Stimulated activated CD8-positive, alpha-beta memory T cell treated with anti-CD3 and anti-CD28 coated beads, Interleukin-12 subunit alpha, Interleukin-12 subunit beta, amount 100 ng/mL, for 24 hours (primary cell): ENCODE results near the gene TMEM72.

Source experiments
- DNase-seq: peaks from one replicate; pipeline ENCODE4 v3.0.0-alpha.2; 2020; ENCODE audit errors: extremely low read depth

Gene TMEM72

DNA sequence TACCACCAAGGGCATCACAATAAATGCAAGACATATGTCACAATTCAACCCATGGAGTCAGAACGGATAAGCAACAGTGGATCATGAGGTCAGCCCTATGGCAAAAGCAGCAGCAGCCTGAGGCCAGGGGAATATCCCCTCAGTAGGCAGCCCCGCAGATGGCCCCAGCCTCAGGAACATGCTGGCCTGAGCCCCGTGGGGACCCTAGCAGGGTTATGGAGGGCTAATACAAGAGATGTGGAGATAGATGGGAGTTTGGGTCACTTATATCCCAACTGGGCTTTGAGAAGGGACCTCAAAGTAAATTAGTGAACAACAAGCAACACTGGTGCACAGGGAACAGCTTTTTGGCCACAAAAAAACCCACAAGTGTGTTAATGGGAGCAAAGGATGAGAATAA is 9.1 kb downstream of the TMEM72 start:
- DNase-seq, result no peak

DNA sequence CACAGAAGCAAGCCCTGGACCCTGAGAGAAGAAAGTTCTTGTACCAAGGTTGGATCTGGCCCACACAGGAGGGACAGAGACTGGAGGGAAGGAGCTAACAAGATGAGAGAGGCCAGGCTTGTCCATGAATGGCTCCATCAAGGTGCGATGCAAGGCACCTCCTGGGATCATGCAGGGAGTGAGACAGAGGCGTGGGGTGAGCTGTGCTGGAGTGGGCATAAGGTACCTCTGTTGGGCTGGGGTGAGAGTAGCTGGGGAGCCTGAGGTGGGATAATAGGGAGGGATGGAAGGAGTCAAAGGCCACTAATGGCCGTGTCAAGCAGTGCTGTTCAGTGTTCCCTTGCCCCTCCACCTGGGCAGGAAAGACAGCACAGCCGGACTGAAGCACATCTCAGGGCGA is 9.9 kb downstream of the TMEM72 start:
- no peak for DNase-seq

DNA sequence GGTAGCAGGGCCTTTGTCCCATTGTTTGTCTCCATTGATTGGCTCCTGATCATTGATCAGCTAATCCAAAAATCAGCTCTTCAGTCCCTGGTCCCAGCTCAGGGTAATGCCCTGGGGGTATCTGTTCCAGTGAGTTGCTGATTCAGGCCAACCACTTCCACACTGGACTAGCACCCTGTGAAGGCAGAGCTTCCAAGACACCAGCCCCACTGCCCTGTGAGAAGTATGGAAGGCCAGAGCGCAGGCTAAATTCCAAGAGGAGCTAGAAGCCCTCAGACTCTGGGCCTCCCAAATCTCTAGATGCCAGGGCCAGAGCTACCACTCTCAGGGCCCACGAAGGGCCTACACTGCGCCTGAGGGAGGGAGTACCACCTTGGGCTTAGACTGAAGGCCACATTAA is 10.4 kb downstream of the TMEM72 start:
- no peak for DNase-seq

- no peak for DNase-seq
Observed at GRCh38 chr10:44922021-44922420, 10.9 kb downstream of the TMEM72 start.

DNA sequence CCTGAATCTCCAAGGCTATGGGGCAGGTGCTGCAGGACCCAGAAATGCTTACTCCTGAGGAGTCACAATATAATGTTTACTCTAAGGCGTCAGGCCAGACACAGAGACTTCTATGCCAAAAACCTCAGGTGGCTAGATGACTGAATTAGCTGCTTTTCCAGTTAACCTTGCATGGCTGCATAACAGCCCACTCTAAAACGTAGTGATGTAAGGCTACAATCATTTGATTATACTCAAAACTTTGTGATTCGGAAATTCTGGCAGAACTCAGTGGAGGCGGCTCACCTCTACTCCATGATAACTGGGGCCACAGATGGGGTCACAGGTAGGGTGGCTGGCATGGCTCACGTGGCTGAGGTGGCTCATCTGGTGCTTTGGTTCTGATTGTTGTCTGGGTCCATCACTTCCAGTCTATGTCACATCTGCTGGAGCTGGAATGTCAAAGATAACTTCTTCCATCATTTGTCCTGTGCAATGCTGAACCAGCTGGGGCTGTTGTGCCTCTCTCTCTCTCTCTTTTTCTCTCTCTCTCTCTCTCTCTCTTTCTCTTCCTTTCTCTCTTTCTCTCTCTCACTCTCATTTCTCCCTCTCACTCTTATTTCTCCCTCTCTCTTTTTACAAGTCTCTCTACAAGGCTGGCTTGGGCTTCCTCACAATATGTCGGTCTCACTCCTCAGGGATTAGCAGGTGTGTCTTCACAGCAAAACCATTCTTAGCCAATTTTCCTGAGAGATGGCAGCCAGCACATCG is 11.8 kb downstream of the TMEM72 start:
- no peak for DNase-seq

DNA sequence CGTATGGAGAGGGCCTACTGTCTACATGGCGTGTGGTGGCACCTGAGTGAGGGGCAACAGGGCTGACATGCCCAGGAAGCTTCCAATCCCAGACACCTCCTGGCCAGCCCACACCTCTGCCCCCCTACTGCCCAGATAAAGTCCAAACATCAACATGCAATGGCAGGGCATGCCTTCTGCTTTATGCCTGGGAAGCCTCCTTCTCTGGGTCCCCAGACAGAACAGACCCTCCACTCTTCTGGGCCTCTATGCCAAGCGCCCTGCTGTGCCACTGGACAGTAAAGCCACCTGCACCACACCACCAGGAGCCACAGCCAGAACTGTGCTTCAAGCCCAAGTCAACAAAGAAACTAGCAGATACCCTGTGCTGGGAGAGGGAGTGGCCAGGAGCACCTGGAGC is 12.5 kb downstream of the TMEM72 start:
- no peak for DNase-seq

GRCh38 chr10:44924261-44925040 is 13.3 kb downstream of the TMEM72 start:
- no peak for DNase-seq

DNA sequence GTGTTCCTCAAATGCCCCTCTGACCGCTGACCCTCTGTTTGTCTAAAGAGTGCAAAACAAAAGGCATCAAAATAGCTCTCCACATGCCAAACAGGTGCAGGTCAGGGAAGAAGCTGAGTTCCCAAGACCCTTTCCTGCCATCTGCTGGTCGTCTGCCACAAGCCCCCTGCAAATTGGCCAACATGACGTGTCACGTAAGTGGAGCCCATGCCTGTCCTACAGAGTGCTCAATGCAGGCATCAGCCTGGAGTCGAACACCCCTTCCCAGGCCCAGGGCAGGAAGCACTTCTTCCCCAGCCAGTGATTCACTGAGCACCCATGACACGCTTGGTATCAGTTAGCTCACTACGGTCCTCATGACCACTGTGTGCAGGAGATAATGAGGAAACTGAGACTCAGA is 14.1 kb downstream of the TMEM72 start:
- no peak for DNase-seq

DNA sequence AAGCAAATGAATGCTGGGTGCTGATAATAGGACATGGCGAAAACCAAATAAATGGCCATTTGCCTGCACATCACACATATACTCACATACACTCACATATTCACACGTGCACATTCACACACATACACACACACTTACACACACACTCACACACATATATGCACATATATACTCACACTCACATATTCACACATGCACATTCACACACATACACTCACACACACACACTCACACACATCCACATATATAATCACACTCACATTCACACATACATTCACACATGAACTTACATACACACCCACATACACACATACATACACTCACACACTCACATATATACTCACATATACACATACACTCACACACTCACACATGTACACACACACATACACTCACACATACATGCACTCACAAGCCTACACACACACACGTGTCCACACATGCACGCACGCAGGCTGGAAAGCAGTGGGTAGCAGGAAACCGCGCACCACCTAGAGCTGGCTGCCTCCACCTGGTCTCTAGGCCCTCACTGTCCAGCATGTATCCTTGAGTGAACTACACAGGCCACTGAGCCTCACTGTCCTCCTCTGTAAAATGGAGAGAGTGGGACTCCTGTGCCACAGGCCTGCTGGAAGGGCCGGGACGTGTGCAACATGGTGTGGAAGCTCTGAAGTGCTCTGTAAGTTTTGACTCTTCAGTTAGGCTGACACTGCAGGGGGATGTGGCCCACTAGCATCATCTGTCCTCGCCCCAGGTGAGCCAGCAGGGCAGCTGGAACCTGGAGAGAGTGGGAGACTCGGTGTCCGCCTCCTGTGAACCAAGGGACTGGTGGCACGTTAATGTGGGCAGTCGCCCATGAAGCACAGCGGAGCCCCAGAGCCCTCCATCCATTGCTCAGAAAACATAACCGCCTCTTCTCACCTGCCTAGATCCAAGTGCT is 14.9 kb downstream of the TMEM72 start:
- no peak for DNase-seq

DNA sequence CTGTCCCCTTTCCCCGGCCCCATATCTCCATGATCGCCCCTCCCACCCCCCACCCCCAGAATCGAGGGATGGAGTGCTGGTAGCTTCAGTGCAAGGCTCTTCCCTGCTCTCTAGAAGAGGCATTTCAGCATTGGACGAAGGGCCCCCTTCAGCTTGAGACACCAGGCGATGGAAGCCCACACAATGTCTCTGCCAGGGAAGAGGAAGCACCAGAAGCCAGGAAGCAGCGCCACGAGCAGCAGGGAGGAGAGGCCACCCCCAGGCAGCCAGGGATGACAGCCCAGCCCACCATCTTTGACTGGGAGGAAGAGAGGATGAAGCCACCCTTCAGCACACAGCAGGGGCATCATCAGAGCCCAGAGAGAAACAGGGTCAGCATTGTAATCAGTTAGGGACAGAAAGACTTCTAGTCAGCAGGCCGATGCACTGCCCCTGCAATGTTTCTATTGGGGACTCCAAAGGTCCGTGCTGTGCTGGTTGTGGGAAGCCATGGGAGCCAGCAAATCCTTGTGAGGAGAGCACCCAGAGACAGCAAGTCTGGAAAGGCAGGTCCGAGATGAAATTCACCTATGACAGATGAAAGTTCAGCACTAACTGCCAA is 15.7 kb downstream of the TMEM72 start:
- no peak for DNase-seq

DNA sequence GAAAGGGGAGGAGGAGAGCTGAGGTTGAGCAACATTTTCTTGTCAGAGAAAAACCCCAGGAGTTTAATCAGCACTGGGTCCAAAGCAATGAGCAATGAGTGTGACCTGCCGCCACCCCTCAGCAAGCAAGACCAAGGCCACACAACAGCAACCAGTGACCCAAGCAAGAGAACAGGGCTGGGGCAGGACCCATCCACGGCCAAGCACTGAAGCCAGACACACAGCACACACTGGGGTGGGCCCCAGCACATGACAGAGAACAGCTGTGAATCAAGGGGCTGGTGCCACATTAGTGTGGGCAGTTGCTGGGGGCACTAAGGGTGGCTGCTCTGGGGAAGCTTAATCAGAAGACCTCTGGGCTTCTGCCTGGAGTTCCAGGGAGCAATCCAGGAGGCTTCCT is 16.2 kb downstream of the TMEM72 start:
- DNase-seq, result no peak

DNA sequence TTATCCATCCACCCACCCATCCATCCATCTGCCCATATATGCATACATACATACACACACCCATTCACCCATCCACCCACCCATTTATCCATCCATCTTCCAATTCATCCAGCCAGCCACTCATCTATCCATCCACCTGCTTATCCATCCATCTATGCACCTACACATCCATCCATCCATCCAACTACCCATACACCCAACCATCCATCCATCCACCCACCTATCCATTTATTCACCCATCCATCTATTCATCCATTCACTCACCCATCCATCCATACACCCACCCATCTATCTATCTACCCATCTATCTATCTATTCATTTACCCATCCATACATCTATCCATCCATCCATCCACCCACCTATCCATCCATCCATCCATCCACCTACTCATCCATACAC is 17.3 kb downstream of the TMEM72 start:
- no peak for DNase-seq

DNA sequence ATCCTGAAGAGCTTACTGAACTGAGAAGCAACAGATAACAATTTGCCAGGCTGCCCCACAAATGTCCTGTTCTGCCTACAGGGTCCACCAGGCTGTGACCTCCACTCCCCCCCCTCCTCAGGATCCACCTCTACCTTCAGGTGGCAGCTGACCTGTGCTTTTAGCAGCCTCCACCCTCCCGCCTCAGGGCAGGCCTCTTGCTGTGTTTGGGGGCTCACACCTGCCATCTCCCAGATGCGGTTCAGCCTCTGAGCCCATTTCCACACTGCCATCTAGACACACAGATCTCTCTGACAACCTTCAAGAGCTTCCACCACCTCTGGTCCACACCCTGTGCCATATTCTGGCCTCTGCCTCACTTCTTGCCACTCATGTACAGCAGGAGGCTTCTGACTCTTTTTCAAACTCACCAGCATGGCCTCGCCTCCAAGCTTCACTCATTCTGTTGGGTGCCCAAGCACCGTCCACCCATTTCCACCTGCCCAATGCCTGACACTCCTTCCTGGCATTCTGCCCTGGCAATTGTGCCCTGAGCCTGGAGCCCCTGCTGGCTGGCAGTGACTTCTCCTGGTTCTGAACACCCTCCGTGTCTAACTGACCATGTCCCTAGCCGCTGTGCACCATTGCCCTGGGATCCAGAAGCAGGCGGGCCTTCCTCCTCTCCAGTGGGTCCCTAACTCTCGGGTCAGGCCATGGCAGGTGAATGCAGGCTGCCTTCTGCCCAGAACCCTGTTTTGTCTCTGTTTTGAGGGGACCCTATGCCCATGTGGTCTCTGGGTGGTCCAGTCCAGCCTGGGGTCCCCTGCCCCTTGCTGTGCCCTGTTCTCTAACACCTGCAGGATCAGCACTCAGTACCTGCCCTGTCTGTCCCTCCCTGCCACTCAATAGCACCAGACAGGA is 18.5 kb downstream of the TMEM72 start:
- no peak for DNase-seq

DNA sequence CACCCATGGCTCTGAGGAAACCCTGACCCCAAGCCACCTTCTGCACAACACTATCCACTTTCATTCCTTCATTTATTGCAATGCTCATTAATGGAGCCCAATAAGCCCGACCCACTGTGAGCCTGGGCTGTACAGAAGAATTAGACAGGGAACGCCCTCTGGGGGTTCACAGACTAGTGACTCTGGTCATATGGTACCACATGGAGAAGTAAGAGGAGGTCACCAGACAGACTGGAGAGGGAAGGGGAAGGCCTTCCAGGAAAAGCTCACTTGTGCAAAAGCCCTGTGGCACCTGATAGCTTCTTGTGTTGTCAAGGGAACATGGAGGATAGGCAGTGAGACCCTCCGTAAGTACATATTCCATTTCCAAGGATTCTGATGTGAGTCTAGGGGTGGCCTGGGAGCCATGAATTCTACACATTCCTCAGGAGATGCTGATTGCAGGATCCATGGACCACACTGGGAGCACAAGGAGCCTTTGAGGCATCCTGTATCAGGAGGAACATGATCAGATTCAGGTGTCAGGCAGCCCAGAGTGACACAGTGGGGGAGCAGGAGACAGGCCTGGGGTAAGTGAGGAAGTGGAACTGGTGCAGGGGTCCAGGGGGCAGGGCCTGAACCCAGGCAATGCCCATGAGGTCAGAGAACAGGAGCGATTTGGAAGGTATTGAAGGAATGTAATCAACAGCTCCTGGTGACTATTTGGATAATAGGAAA is 19.9 kb downstream of the TMEM72 start:
- DNase-seq, result no peak

DNA sequence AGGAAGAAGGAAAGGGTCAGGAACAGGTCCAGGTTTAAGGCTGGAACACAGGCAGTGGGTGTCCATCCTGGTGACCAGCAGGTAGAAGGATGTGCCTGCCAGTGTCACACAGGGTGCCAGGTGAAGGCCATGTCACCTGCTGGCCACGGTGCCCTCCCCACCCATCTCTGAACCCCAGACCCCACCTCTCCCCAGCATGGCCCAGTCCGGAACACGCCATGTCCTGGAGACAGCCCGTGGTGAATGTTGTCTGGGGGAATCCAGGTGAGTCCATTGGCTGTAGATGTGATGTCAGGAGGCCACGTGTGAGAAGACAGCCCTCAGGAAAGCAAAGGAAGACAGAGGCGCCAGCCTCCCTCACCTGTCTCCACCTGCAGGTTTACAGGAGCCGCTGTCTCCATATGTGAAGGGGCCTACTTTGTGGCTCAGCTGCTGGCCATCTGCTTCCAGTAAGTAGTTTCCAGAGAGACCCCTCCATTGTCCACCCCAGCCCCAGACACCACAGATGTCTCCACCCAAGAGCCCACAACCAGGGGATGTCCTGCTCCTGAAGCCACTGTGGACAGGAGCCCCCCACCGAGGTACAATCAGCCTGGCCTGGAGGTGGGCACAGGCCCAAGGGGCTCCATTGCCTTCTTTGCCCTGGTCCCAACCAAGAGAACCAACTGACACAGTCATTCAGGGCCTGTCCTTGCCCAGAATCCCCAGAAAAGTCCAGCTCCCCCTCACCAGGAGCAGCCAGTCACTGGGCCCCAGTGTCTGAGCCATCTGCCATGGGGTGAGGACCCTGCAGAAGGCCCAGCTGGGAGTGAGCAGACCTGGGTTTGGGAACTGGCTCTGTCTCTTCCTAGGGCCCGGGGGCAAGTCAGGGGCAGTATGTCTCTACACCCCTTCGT is 20.7 kb downstream of the TMEM72 start:
- no peak for DNase-seq

GRCh38 chr10:44932517-44933450 is 21.6 kb downstream of the TMEM72 start:
- DNase-seq, result peak; percentile 45

DNA sequence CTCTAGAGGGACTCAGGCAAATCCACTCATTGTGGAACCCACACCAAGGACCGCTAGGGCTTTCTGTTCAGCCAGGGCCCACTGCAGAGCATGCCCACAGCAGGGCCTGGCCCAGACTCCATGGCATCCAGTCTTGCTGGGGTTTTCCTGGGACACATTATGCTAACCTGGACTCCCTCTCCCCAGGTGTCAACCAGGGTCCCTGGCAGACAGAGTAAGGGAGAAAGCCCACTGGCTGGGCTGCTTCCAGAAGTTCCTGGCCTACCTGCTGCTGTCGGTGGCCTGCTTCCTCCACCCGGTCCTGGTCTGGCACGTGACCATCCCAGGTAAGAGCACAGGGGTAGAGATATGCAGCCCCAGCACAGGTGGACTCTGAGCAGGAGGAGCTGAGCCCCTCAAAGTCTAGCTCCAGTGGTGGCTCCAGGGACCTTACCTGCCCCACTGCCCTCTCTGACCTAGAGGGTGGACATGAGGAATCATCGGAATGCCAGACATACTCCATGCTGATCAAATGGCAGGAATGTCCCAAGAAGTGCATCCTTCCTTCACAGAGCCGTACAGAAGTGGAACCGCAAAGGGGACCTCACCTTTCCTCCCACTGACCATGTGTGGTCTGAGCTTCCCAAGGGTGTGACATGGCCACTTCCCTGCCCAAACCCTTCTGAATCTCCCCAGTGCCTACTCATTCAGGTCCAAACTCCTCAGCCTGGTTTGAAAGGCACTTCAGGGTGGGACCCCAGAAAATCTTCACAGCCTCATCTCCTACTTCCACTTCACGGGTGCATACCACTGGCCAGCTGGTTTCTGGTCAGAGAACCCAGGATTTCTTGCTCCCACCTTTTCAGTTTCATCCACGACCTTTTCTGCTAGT is 22.5 kb downstream of the TMEM72 start:
- DNase-seq, result no peak
